Endothelial cell of umbilical vein (primary cell): ENCODE results near the gene TUBA1A.

Experiments used
- EZH2 ChIP-seq: IDR thresholded peaks from 2 replicates; pipeline ENCODE4 v1.6.1; 2012; ENCODE audit warnings: borderline replicate concordance, low read depth, mild to moderate bottlenecking, moderate library complexity, low read length, inconsistent platforms; ENCODE audit not compliant: severe bottlenecking
- POLR2A ChIP-seq: IDR thresholded peaks from 2 replicates; pipeline ENCODE4 v1.6.1; 2012; ENCODE audit warnings: low read depth, mild to moderate bottlenecking, control low read depth, low read length
- TF ChIP-seq, protein P1 (sequence below), 2 donors: IDR thresholded peaks; 1 replicate in 1 of 2; 2 replicates in 1 of 2; pipeline ENCODE4 v1.5.1; 2011; ENCODE audit warnings: low read length in 2 of 2, mild to moderate bottlenecking in 2 of 2, moderate library complexity in 2 of 2, control low read depth in 1 of 2, inconsistent platforms in 1 of 2, low read depth in 1 of 2; ENCODE audit not compliant: insufficient read depth in 1 of 2; ENCODE audit errors: extremely low read depth in 1 of 2

DNA sequence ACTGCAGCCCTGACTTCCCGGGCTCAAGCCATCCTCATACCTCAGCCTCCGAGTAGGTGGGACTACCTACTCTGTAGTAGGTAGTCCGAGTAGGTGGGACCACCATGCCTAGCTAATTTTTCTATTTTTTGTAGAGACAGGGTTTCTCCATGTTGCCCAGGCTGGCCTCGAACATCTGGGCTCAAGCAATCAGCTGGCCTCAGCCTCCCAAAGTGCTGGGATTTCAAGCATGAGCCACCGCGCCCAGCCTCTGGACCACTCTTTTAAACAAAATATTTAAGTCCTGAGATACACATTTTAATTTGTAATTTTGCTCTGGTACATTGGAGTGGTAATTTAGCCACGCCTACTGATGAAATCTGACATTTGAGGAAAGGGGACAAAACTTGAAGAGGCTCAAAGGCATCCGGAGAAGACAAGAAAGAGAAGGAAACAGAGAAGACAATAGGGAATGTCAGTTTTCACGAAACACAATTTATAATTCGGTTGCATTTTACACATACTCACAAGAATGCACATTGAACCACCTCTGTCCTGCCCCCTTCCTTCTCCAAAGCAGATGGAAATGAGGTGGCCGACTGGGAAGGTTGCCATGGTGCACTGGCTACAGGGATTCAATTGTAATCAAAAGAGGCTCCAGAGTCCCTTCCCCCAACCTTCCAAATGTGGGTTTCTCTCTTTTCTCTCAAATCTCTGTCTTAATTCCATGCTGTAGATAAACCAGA, 9.7 kb upstream of the TUBA1A start:
- TF ChIP-seq, protein P1, sequence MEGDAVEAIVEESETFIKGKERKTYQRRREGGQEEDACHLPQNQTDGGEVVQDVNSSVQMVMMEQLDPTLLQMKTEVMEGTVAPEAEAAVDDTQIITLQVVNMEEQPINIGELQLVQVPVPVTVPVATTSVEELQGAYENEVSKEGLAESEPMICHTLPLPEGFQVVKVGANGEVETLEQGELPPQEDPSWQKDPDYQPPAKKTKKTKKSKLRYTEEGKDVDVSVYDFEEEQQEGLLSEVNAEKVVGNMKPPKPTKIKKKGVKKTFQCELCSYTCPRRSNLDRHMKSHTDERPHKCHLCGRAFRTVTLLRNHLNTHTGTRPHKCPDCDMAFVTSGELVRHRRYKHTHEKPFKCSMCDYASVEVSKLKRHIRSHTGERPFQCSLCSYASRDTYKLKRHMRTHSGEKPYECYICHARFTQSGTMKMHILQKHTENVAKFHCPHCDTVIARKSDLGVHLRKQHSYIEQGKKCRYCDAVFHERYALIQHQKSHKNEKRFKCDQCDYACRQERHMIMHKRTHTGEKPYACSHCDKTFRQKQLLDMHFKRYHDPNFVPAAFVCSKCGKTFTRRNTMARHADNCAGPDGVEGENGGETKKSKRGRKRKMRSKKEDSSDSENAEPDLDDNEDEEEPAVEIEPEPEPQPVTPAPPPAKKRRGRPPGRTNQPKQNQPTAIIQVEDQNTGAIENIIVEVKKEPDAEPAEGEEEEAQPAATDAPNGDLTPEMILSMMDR (IDR thresholded peaks at IDR 0.05; ENCODE audit: extremely low read depth in 1 of 2, insufficient read depth in 1 of 2, low read depth in 1 of 2, low read length in 2 of 2): no peak
- no peak for TF ChIP-seq EZH2
- no peak for TF ChIP-seq POLR2A
